ENCODE measurements around the gene ZG16. TPM values are rescaled to one million over a fixed set of nuclear protein-coding genes. Genes with fewer than 3 reads are reported as not detected.
"Not testable (repeated sequence)": the region's sequence is repeated elsewhere in the genome, so short reads cannot be mapped to it uniquely, and the experiment has no call there.

ZG16 gene
- total RNA-seq, 2 experiments from 2014 or later, result not detected

DNA sequence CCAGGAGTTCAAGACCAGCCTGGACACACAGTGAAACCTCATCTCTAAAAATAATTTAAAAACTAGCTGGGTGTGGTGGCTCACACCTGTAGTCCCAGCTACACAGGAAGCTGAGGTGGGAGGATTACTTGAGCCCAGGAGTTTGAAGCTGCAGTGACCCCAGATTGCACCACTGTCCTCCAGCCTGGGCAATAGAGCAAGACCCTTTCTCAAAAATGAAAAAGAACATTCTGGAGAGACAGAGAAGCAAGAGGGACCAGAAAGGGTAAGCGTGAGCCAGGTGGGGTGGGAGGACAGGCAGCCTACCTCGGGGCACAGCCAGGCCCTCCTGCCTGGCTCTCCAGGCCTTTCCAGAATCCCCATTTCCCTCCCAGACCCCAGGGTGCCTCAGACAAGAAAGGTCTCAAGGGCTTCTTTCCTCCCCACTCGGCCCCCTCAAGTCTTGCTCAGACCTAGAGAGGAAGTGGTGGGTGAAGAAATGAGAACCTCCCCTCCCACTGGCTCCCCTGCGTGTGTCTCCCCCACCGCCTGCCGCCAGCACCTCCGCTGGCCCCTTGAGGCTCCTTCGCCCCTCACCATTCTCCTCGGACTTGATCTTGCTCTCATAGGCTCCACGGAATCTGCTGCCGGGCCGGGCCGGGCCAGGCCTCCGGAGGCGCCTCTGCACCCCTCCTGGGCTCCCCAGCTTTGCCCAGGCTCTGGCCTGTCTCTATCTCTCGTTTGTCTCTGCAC lies 32.8 kb upstream of the ZG16 start:
- H4K20me1 ChIP-seq (ENCODE audit: insufficient read depth, low read length), result no peaks in the 10 kb centered on the region
- ChIA-PET POLR2A (no interaction called here), CTCF (ENCODE audit: unreplicated experiment) (no interaction called here)
- no peaks in the 10 kb centered on the region for H3K4me1 ChIP-seq (ENCODE audit: insufficient read depth, low read length, poor library complexity, severe bottlenecking)
- intact Hi-C loops (cut with micrococcal nuclease; ENCODE audit: unreplicated experiment), result no loop called here
- no peak overlapping the region for H3K27ac ChIP-seq (ENCODE audit: low read depth, low read length, poor library complexity, severe bottlenecking)
- H3K79me2 ChIP-seq (ENCODE audit: insufficient read depth, low read depth, low read length), result no peaks in the 10 kb centered on the region
- H3K9me2 ChIP-seq (ENCODE audit: insufficient read depth, low read length), result no peaks in the 10 kb centered on the region
- H3K4me2 ChIP-seq (ENCODE audit: low read length), result peak overlapping the region; percentile 20; the same call in 1 of the 2 replicates
- TF ChIP-seq, protein P1, sequence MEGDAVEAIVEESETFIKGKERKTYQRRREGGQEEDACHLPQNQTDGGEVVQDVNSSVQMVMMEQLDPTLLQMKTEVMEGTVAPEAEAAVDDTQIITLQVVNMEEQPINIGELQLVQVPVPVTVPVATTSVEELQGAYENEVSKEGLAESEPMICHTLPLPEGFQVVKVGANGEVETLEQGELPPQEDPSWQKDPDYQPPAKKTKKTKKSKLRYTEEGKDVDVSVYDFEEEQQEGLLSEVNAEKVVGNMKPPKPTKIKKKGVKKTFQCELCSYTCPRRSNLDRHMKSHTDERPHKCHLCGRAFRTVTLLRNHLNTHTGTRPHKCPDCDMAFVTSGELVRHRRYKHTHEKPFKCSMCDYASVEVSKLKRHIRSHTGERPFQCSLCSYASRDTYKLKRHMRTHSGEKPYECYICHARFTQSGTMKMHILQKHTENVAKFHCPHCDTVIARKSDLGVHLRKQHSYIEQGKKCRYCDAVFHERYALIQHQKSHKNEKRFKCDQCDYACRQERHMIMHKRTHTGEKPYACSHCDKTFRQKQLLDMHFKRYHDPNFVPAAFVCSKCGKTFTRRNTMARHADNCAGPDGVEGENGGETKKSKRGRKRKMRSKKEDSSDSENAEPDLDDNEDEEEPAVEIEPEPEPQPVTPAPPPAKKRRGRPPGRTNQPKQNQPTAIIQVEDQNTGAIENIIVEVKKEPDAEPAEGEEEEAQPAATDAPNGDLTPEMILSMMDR (conservative IDR thresholded peaks at IDR 0.05; ENCODE audit: low read length), result no peak
- no peak for TF ChIP-seq EZH2phosphoT487 (IDR thresholded peaks at IDR 0.05; ENCODE audit: borderline replicate concordance, low read depth, low read length)
- no TSS peak for BruUV-seq (replicated peaks)
- no peak overlapping the region for H2AFZ ChIP-seq (ENCODE audit: low read length)
- no peak for DNase-seq (ENCODE audit: low spot score)
- no peaks in the 10 kb centered on the region for H3K9me3 ChIP-seq (ENCODE audit: low read length)
- no peaks in the 10 kb centered on the region for H3K36me3 ChIP-seq (ENCODE audit: insufficient read depth, low read length)
- H3K4me3 ChIP-seq (ENCODE audit: low read depth, low read length, poor library complexity, severe bottlenecking), result no peak overlapping the region

DNA sequence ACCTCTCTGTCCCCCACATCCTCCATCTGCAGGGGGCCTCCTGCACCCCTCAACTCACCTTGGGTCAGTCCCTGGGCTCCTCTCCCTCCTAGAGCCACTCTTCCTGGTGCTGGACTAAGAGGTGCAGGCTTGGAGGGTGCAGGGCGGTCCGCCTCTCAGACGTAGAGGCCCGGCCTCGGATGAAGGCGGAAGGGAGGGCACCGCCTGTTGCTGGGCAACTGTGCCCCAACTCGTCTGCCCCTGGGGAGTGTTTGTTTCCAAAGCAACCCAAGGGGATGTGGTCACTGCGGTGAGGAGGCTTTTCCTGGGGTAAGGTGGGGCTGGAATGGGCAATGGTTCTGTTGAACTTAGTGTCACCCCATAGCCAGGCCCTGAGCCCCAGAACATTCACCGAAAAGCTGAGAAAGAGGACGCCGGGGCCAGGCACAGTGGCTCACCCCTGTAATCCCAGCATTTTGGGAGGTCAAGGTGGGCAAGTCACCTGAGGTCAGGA lies 32.2 kb upstream of the ZG16 start, which contains the start of gene C16orf54:
Gene C16orf54 (minus strand): TSS at position 138 of the 493 bp plus-strand sequence. CDS start 1,039 bp downstream, outside the sequence.
- POLR2A ChIA-PET, result no interaction called here
- intact Hi-C loops (cut with micrococcal nuclease; ENCODE audit: unreplicated experiment), result no loop called here
- no peaks in the 10 kb centered on the region for H3K9me3 ChIP-seq (ENCODE audit: low read length)
- peak within 1 kb of the TSS; percentile 20; the same call in 1 of the 2 replicates for H3K4me2 ChIP-seq (ENCODE audit: low read length)
- no peak within 1 kb of the TSS for H3K27ac ChIP-seq (ENCODE audit: low read depth, low read length, poor library complexity, severe bottlenecking)
- no peak within 1 kb of the TSS for H2AFZ ChIP-seq (ENCODE audit: low read length)
- CTCF ChIA-PET (ENCODE audit: unreplicated experiment), result no interaction called here
- TF ChIP-seq EZH2phosphoT487 (IDR thresholded peaks at IDR 0.05; ENCODE audit: borderline replicate concordance, low read depth, low read length), result no peak
- TF ChIP-seq, protein P1 (conservative IDR thresholded peaks at IDR 0.05; ENCODE audit: low read length), result no peak
- no peaks in the 10 kb centered on the region for H4K20me1 ChIP-seq (ENCODE audit: insufficient read depth, low read length)
- no peak within 1 kb of the TSS for H3K4me3 ChIP-seq (ENCODE audit: low read depth, low read length, poor library complexity, severe bottlenecking)
- DNase-seq (ENCODE audit: low spot score), result no peak
- no peaks in the 10 kb centered on the region for H3K9me2 ChIP-seq (ENCODE audit: insufficient read depth, low read length)
- H3K79me2 ChIP-seq (ENCODE audit: insufficient read depth, low read depth, low read length), result no peaks in the 10 kb centered on the region
- no TSS peak for BruUV-seq (replicated peaks)
- H3K36me3 ChIP-seq (ENCODE audit: insufficient read depth, low read length), result no peaks in the 10 kb centered on the region
- no peaks in the 10 kb centered on the region for H3K4me1 ChIP-seq (ENCODE audit: insufficient read depth, low read length, poor library complexity, severe bottlenecking)

DNA sequence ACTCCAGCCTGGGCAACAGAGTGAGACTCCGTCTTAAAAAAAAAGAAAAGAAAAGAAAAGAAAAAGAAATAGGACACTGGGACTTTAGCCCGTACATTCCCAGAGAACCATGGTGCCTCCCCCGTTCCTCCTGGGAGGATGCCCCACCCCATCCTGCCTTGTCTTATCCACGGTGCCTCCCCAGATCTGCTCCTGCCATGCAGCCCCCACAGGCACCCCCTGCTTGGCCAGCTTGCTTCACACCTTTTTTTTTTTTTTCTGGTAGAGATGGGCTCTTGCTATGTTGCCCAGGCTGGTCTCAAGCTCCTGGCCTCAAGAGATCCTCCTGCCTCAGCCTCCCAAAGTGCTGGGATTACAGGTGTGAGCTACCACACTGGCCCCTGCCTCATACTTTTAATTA lies 31.5 kb upstream of the ZG16 start:
- POLR2A ChIA-PET; H2AFZ ChIP-seq (ENCODE audit: low read length); DNase-seq (ENCODE audit: low spot score); H3K79me2 ChIP-seq (ENCODE audit: insufficient read depth, low read depth, low read length); H4K20me1 ChIP-seq (ENCODE audit: insufficient read depth, low read length); H3K4me1 ChIP-seq (ENCODE audit: insufficient read depth, low read length, poor library complexity, severe bottlenecking); CTCF ChIA-PET (ENCODE audit: unreplicated experiment); H3K4me3 ChIP-seq (ENCODE audit: low read depth, low read length, poor library complexity, severe bottlenecking); H3K9me3 ChIP-seq (ENCODE audit: low read length); H3K9me2 ChIP-seq (ENCODE audit: insufficient read depth, low read length); BruUV-seq (replicated peaks); H3K4me2 ChIP-seq (ENCODE audit: low read length); intact Hi-C loops (cut with micrococcal nuclease; ENCODE audit: unreplicated experiment); H3K36me3 ChIP-seq (ENCODE audit: insufficient read depth, low read length); H3K27ac ChIP-seq (ENCODE audit: low read depth, low read length, poor library complexity, severe bottlenecking): not testable (repeated sequence)
